ENCODE measurements around the gene ANKRD28. TPM values are rescaled to one million over a fixed set of nuclear protein-coding genes. Genes with fewer than 3 reads are reported as not detected.
"Not testable (repeated sequence)": the region's sequence is repeated elsewhere in the genome, so short reads cannot be mapped to it uniquely, and the experiment has no call there.

ANKRD28 gene
- total RNA-seq, 2 donors from 2014 or later: 45.3 to 46.1 TPM

DNA sequence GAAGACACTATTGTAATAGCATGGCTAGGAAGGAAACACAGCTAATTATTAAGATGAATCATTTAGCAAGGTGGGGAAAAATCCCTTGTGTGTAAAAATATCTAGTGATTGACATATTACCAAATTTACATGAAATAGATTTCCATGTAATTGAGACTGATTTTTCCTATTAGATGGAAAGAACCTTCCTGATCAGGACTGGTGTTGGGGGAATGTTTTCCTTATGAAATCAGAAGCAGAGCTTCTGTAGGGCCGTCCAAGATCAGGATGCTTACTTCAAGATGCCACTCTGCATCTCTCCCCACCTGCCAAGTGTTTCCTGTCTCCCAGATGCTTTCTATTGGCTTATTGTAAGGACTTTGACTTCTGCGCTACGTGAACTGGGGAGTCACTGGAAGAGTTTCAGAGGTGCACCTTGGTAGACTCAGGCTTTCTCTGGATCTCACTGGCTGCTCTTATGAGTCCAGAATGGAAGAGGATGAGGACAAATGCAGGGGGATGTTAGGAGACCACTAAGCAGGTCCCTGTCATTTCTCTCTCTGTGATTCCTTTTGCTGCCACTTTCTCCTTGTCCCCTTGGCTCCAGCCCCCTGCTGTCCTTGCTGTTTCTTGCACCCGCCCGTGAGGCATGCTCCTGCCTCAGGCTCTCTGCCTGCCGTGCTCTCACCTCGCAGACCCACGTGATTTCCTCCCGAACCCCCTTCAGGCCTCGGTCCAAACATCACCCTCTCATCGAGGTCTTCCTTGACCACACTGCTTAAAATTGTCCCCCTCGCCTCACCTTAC is 166.2 kb downstream of the ANKRD28 start:
- Mint-ChIP-seq H3K36me3 (ENCODE audit: insufficient read depth in 2 of 2) (no peaks in the 10 kb centered on the region), H3K9me3 (no peaks in the 10 kb centered on the region), H3K27me3 (ENCODE audit: low read depth) (no peaks in the 10 kb centered on the region), H3K4me3 (no peak overlapping the region), H3K4me1 (ENCODE audit: low read depth) (peaks cover 64% of the 10 kb centered on the region), H3K27ac (no peak overlapping the region)
- no peak for ATAC-seq (replicated peaks in 1 of 2)
- no peak for DNase-seq

DNA sequence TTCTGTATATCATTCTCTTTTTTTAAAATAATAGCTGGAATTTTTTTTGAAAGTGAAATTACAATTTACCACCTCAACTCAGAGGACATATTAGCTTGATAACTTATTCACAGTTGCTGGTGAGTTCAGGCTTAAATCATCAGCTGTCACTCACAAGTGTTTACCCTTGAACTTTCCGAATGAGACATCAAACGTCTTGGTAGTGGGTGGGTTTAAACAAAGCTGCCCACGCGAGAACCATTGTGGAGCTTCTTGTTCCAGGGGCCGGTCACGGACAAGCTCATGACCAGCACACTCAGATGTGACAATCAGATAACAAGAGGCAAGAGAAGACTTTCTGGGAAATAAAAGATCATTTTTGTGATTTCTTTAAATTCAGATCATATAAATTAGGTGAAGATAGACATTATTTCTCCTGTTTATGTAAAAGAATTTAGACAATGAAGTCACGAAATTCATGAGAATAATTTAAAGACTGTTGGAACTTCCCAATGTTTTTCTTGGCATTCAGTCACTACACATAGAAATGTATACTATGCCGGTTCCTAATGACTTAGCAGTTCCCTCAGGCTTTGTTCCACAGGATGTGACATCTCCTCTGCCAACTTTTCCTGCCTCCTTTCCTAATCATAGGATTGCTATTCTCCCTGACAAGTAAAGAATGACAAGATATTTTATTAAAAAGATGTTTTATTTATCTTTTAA is 167.0 kb downstream of the ANKRD28 start:
- Mint-ChIP-seq H3K36me3 (ENCODE audit: insufficient read depth in 2 of 2) (no peaks in the 10 kb centered on the region), H3K27me3 (ENCODE audit: low read depth) (no peaks in the 10 kb centered on the region), H3K9me3 (no peaks in the 10 kb centered on the region), H3K4me3 (peak overlapping the region; percentile 62 to 88), H3K4me1 (ENCODE audit: low read depth) (peaks cover 58% of the 10 kb centered on the region), H3K27ac (peak overlapping the region; percentile 88)
- DNase-seq (peak in 1 of 2 donors; percentile 37), ATAC-seq (replicated peaks in 1 of 2) (peak; percentile 48 to 59)

DNA sequence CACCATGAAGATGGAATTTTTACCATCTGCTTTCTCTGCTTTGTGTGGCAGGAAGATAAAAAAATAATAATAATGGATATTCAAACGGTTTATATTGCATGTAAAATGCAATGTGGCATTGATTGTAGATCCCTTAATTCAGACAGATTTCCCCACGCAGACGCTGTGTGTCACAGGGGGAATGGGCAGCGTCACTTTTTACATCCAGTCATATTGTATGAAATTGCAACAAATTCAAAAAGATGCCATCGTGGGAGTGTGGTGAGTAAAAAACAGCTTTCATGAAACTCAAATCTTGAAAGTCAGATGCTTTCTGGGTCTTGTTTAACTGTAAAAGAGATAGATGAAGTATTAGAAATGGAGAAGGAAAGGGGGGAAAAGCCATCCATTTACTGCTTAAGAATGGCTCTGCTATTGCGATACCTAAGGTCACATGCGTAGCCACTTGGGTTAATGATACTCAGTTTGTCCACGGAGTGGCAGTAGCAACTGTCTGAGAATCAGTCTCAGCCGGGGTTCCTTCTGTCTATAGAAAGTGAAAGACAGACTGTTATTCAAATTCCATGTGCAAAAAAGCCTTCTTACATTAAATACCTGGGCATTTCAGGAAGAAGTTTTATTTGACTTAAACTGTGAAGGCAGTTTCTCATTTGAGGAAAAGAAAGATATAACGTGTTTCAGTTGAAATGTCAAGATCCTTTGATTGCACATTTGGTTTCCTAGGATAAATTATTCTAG is 167.8 kb downstream of the ANKRD28 start:
- H3K27ac Mint-ChIP-seq: peak overlapping the region; percentile 88
- no peaks in the 10 kb centered on the region for H3K36me3 Mint-ChIP-seq (ENCODE audit: insufficient read depth in 2 of 2)
- ATAC-seq (replicated peaks in 1 of 2): peak; percentile 95

DNA sequence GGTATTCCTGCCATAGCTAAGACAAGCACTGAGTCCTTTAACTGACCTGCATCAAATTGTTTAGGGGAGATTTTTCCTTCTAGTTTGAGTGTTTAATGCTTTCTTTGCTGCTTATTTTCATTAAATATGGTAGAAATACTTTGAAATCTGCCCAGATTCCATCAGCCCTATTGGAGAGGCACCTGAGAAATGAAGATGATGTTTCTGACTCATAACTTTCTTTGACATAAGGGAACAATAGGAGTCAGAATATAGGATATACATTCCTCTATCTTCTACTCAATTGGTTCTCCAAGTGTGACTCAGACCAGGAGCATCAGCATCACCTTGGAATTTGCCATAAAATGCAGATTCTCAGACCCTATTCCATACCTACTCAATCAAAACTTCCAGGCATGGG is 168.8 kb downstream of the ANKRD28 start:
- no peak for DNase-seq
- ATAC-seq (replicated peaks in 1 of 2): no peak
- H3K4me1 Mint-ChIP-seq (ENCODE audit: low read depth): peaks cover 59% of the 10 kb centered on the region
- H3K27ac Mint-ChIP-seq: no peak overlapping the region
- no peaks in the 10 kb centered on the region for H3K9me3 Mint-ChIP-seq
- H3K27me3 Mint-ChIP-seq (ENCODE audit: low read depth): no peaks in the 10 kb centered on the region
- H3K4me3 Mint-ChIP-seq: no peak overlapping the region
- H3K36me3 Mint-ChIP-seq (ENCODE audit: insufficient read depth in 2 of 2): peaks cover 0 to 5% of the 10 kb centered on the region in 2 donors

More for the DNA sequence above, 167.8 kb downstream of the ANKRD28 start:
- no peaks in the 10 kb centered on the region for H3K27me3 Mint-ChIP-seq (ENCODE audit: low read depth)
- H3K4me1 Mint-ChIP-seq (ENCODE audit: low read depth): peaks cover 58% of the 10 kb centered on the region
- DNase-seq: peak; percentile 67 to 69
- H3K9me3 Mint-ChIP-seq: no peaks in the 10 kb centered on the region
- peak overlapping the region; percentile 62 to 88 for H3K4me3 Mint-ChIP-seq

DNA sequence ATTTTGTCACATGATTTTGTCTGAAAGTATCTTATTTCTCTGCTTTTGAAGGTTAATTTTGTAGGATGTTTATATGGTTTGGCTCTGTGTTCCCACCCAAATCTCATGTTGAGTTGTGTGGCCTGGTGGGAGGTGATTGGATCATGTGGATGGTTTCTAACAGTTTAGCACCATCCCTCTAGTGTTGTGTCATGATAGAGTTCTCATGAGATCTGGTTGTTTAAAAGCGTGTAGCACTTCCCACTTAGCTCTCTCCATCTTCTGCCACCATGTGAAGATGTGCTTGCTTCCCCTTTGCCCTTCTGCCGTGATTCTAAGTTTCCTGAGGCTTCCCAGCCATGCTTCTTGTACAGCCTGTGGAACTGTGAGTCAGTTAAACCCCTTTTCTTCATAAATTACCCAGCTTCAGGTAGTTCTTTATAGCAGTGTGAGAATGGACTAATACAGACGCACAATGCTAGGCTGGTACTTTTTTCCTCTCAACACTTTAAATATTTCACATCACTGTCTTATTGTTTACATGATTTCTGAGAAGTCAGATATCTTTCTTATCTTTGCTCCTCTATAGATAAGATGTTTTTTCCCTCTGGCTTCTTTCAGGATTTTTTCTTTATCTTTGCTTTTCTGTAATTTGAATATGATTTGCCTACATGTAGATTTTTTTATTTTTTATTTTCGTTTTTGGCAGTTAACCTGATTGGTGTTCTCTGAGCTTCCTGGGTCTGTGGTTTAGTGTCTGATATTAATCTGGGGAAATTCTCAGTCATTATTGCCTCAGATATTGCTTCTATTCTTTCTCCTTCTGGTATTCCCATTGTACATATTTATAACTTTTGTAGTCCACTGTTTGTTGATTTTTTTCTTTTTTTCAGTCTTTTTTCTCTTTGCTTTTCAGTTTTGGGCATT is 174.0 kb downstream of the ANKRD28 start:
- Mint-ChIP-seq H3K9me3 (peaks cover 18 to 23% of the 10 kb centered on the region in 2 donors), H3K4me1 (ENCODE audit: low read depth) (peaks cover 26% of the 10 kb centered on the region), H3K27ac (peak overlapping the region; percentile 97), H3K27me3 (ENCODE audit: low read depth) (no peaks in the 10 kb centered on the region), H3K36me3 (ENCODE audit: insufficient read depth in 2 of 2) (peaks cover 29 to 45% of the 10 kb centered on the region in 2 donors), H3K4me3 (peak overlapping the region; percentile 64 to 86)
- DNase-seq (no peak), ATAC-seq (replicated peaks in 1 of 2) (peak; percentile 36 to 49)

DNA sequence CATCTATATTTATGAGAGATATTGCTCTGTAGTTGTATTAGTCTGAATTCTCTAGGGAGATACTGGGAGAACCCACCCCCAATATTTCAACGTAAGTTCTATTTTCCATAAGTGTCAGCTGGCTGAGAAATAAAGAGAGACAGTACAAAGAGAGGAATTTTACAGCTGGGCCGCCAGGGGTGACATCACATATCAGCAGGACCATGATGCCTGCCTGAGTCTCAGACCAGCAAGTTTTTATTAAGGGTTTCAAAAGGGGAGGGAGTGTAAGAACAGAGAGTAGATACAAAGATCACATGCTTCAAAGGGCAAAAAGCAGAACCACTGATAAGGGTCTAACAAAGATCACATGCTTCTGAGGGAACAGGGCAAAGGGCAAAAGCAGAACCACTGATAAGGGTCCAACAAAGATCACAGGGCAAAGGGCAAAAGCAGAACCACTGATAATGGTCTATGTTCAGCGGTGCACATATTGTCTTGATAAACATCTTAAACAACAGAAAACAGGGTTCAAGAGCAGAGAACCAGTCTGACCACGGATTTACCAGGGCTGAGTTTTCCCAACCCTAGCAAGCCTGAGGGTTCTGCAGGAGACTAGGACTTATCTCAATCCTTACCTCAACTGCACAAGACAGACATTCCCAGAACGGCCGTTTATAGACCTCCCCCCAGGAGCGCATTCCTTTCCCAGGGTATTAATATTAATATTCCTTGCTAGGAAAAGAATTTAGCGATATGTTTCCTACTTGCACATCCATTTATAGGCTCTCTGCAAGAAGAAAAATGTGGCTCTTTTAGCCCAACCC is 177.9 kb downstream of the ANKRD28 start:
- not testable (repeated sequence) for H3K27ac Mint-ChIP-seq; H3K27me3 Mint-ChIP-seq (ENCODE audit: low read depth); H3K4me3 Mint-ChIP-seq; DNase-seq; ATAC-seq (replicated peaks in 1 of 2)
- H3K36me3 Mint-ChIP-seq (ENCODE audit: insufficient read depth in 2 of 2): peaks cover 29 to 46% of the 10 kb centered on the region in 2 donors
- peaks cover 17% of the 10 kb centered on the region for H3K4me1 Mint-ChIP-seq (ENCODE audit: low read depth)
- H3K9me3 Mint-ChIP-seq: peaks cover 19 to 23% of the 10 kb centered on the region in 2 donors

Other genes starting within 250 kb of the ANKRD28 start
- gene HACL1, start 196.4 kb downstream of the ANKRD28 start, total RNA-seq: 10 to 100 TPM; 25.2 to 25.9 TPM
- 10 to 100 TPM in 1 of 2 donors, 1 to 10 TPM in 1; 5.9 to 11.0 TPM for gene BTD, start 196.2 kb downstream of the ANKRD28 start, total RNA-seq